ENCODE measurements around the gene RBM33.

- TF ChIP-seq TCF7 (IDR thresholded peaks at IDR 0.05; ENCODE audit: borderline replicate concordance) (no peak), CTCF (IDR thresholded peaks at IDR 0.05 in 2 of 3, conservative IDR thresholded peaks at IDR 0.05 in 1 of 3; ENCODE audit: insufficient read depth in 2 of 3, low read depth in 1 of 3, low read length in 3 of 3) (no peak), ETS2 (tag; IDR thresholded peaks at IDR 0.05; ENCODE audit: borderline replicate concordance, poor library complexity, severe bottlenecking) (no peak), ZZZ3 (IDR thresholded peaks at IDR 0.05) (no peak), E2F4 (CRISPR knock-in tag; IDR thresholded peaks at IDR 0.05; ENCODE audit: low read depth) (no peak), DDX20 (tag; IDR thresholded peaks at IDR 0.05; ENCODE audit: low read depth) (no peak), NEUROD1 (IDR thresholded peaks at IDR 0.05; ENCODE audit: borderline replicate concordance, low read depth, low read length, partially characterized antibody) (no peak)
- TF ChIP-seq, protein P1, sequence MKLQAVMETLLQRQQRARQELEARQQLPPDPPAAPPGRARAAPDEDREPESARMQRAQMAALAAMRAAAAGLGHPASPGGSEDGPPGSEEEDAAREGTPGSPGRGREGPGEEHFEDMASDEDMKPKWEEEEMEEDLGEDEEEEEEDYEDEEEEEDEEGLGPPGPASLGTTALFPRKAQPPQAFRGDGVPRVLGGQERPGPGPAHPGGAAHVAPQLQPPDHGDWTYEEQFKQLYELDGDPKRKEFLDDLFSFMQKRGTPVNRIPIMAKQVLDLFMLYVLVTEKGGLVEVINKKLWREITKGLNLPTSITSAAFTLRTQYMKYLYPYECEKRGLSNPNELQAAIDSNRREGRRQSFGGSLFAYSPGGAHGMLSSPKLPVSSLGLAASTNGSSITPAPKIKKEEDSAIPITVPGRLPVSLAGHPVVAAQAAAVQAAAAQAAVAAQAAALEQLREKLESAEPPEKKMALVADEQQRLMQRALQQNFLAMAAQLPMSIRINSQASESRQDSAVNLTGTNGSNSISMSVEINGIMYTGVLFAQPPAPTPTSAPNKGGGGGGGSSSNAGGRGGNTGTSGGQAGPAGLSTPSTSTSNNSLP (IDR thresholded peaks at IDR 0.05; ENCODE audit: borderline replicate concordance, low read depth, low read length): no peak
- TF ChIP-seq, protein P2, sequence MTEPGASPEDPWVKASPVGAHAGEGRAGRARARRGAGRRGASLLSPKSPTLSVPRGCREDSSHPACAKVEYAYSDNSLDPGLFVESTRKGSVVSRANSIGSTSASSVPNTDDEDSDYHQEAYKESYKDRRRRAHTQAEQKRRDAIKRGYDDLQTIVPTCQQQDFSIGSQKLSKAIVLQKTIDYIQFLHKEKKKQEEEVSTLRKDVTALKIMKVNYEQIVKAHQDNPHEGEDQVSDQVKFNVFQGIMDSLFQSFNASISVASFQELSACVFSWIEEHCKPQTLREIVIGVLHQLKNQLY (CRISPR knock-in tag; conservative IDR thresholded peaks at IDR 0.05): no peak
Observed at GRCh38 chr7:155612658-155613057, 31.8 kb upstream of the RBM33 start.

Data from K562 (cell line).